ENCODE data around the gene KAZN. TPM values are rescaled to one million over a fixed set of nuclear protein-coding genes. Genes with fewer than 3 reads are reported as not detected.

Gene KAZN
- total and polyA plus RNA-seq, 2 donors from 2014 or later: 17.4 to 60.8 TPM

GRCh38 chr1:15014516-15014915 lies 416.0 kb downstream of the KAZN start:
- FAIRE-seq (no peak), DNase-seq (no peak)
- Histone ChIP-seq H3K27me3 (ENCODE audit: control insufficient read depth, insufficient read depth, low read length) (no peaks in the 10 kb centered on the region), H3K36me3 (ENCODE audit: control insufficient read depth in 2 of 3, insufficient read depth in 3 of 3, low read length in 3 of 3) (no peaks in the 10 kb centered on the region), H3K4me3 (ENCODE audit: low read length in 3 of 3) (no peak overlapping the region), H3K9ac (ENCODE audit: low read length in 3 of 3) (no peak overlapping the region), H3K27ac (ENCODE audit: low read depth in 2 of 2, low read length in 2 of 2) (no peak overlapping the region), H3K9me3 (ENCODE audit: control insufficient read depth in 2 of 3, insufficient read depth in 1 of 3, low read length in 3 of 3) (no peaks in the 10 kb centered on the region), H3K4me1 (ENCODE audit: control insufficient read depth in 2 of 3, insufficient read depth in 2 of 3, low read depth in 1 of 3, low read length in 3 of 3) (peaks cover 0 to 4% (median 0%) of the 10 kb centered on the region in 3 donors)
- intact Hi-C loops (cut with DNase I): no loop called here
- TF ChIP-seq CTCF (IDR thresholded peaks at IDR 0.05; ENCODE audit: borderline replicate concordance, extremely low read depth, insufficient read depth): no peak

DNA sequence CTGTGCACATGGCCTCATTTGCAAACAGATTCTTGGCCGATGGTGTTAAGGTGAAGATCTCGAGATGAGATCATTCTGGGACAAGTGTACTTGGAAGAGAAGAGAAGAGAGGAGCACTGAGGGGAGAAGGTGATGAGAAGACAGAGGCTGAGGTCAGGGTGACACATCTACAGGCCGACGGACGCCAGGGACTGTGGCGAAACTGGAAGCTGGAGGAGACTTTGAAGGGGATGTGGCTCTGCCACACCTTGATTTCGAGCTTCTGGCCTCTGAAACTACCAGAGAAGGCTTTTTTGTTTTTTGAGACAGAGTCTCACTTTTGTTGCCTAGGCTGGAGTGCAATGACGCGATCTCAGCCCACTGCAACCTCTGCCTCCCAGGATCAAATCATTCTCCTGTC lies 417.5 kb downstream of the KAZN start:
- Histone ChIP-seq H3K36me3 (ENCODE audit: control insufficient read depth in 2 of 3, insufficient read depth in 3 of 3, low read length in 3 of 3) (no peaks in the 10 kb centered on the region), H3K27ac (ENCODE audit: low read depth in 2 of 2, low read length in 2 of 2) (no peak overlapping the region), H3K4me3 (ENCODE audit: low read length in 3 of 3) (no peak overlapping the region), H3K9me3 (ENCODE audit: control insufficient read depth in 2 of 3, insufficient read depth in 1 of 3, low read length in 3 of 3) (no peaks in the 10 kb centered on the region), H3K9ac (ENCODE audit: low read length in 3 of 3) (no peak overlapping the region), H3K4me1 (ENCODE audit: control insufficient read depth in 2 of 3, insufficient read depth in 2 of 3, low read depth in 1 of 3, low read length in 3 of 3) (peaks cover 0 to 11% (median 6%) of the 10 kb centered on the region in 3 donors), H3K27me3 (ENCODE audit: control insufficient read depth, insufficient read depth, low read length) (no peaks in the 10 kb centered on the region)
- no peak for FAIRE-seq
- no peak for DNase-seq
- TF ChIP-seq CTCF (IDR thresholded peaks at IDR 0.05; ENCODE audit: borderline replicate concordance, extremely low read depth, insufficient read depth): no peak
- intact Hi-C loops (cut with DNase I): no loop called here

DNA sequence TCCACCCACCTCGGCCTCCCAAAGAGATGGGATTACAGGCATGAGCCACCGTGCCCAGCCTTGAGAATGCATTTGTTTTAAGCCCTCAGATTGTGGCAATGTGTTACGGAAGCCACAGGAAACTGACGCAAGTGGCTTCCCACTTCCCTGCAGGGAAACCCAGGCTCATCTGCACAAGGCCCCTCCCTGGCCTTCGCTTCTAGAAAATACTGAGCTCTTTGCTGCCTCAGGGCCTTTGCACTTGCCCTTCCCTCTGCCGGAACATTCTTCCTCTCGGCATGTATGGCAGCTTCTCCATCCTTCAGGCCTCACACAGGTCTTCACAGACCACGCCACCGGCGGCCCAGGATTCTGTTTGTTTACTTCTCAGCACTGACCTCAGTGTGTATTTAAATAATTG lies 418.0 kb downstream of the KAZN start:
- intact Hi-C loops (cut with DNase I): no loop called here
- H3K27me3 ChIP-seq (ENCODE audit: control insufficient read depth, insufficient read depth, low read length): no peaks in the 10 kb centered on the region
- no peak overlapping the region for H3K9ac ChIP-seq (ENCODE audit: low read length in 3 of 3)
- no peak for DNase-seq
- no peak for FAIRE-seq
- no peak overlapping the region for H3K4me3 ChIP-seq (ENCODE audit: low read length in 3 of 3)
- H3K4me1 ChIP-seq (ENCODE audit: control insufficient read depth in 2 of 3, insufficient read depth in 2 of 3, low read depth in 1 of 3, low read length in 3 of 3): peaks cover 0 to 16% (median 11%) of the 10 kb centered on the region in 3 donors
- TF ChIP-seq CTCF (IDR thresholded peaks at IDR 0.05; ENCODE audit: borderline replicate concordance, extremely low read depth, insufficient read depth): no peak
- H3K27ac ChIP-seq (ENCODE audit: low read depth in 2 of 2, low read length in 2 of 2): no peak overlapping the region
- H3K36me3 ChIP-seq (ENCODE audit: control insufficient read depth in 2 of 3, insufficient read depth in 3 of 3, low read length in 3 of 3): no peaks in the 10 kb centered on the region
- no peaks in the 10 kb centered on the region for H3K9me3 ChIP-seq (ENCODE audit: control insufficient read depth in 2 of 3, insufficient read depth in 1 of 3, low read length in 3 of 3)

DNA sequence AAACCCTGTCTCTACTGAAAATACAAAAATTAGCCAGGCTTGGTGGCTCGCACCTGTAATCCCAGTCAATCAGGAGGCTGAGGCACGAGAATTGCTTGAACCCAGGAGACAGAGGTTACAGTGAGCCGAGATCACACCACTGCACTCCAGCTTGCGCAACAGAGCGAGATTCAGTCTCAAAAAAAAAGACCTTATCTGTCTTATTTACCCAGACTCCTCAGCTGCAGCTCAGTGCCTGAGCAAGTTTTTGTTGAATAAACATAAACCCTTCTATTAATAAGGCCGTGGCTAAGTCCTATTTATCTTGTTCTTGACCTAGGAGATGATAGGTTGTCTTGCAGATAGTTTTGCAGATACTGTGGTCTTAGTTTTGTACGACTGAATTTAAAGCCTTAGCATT lies 418.6 kb downstream of the KAZN start:
- H3K4me1 ChIP-seq (ENCODE audit: control insufficient read depth in 2 of 3, insufficient read depth in 2 of 3, low read depth in 1 of 3, low read length in 3 of 3): peaks cover 0 to 18% (median 15%) of the 10 kb centered on the region in 3 donors
- H3K27ac ChIP-seq (ENCODE audit: low read depth in 2 of 2, low read length in 2 of 2): no peak overlapping the region
- H3K27me3 ChIP-seq (ENCODE audit: control insufficient read depth, insufficient read depth, low read length): no peaks in the 10 kb centered on the region
- H3K36me3 ChIP-seq (ENCODE audit: control insufficient read depth in 2 of 3, insufficient read depth in 3 of 3, low read length in 3 of 3): no peaks in the 10 kb centered on the region
- intact Hi-C loops (cut with DNase I): no loop called here
- H3K9ac ChIP-seq (ENCODE audit: low read length in 3 of 3): no peak overlapping the region
- FAIRE-seq: no peak
- no peak for TF ChIP-seq CTCF (IDR thresholded peaks at IDR 0.05; ENCODE audit: borderline replicate concordance, extremely low read depth, insufficient read depth)
- no peak overlapping the region for H3K4me3 ChIP-seq (ENCODE audit: low read length in 3 of 3)
- DNase-seq: no peak
- no peaks in the 10 kb centered on the region for H3K9me3 ChIP-seq (ENCODE audit: control insufficient read depth in 2 of 3, insufficient read depth in 1 of 3, low read length in 3 of 3)

All from kidney (tissue), 14 donors.